ENCODE measurements around the gene IBSP.

The IBSP gene

DNA sequence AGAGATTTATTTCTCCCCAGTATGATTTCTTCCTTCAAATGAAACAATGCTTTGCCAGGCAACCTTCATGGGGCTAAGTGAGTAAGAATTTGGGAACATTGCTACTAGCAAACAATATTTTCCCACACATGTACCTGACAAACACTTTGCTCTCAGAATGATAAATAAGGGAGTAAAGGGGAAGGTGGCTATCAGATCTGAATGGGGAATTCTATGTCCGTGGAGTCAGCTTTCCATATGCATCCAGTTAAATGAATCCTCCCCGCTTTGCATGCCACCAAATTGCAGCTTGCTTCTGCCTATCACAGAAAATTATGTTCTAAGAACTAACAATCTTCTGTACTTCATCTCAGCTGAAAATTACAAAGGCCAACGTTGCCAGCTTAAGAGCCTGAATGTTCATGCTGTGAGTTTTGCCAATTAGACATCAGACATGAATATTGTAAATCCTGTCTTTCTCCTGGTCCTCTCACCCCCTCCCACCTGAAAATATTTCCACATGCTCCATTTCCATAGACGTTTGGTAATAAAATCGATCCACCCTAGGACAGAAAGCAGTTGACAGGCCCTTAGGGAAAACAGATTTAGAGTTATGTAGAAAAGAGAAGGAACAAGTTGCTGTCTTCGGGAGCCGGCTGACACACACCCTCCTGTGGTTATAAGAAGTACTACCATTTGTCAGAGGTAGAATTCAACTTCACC, 39.7 kb downstream of the IBSP start:
- DNase-seq (ENCODE audit: low read depth in 2 of 2) = no peak

DNA sequence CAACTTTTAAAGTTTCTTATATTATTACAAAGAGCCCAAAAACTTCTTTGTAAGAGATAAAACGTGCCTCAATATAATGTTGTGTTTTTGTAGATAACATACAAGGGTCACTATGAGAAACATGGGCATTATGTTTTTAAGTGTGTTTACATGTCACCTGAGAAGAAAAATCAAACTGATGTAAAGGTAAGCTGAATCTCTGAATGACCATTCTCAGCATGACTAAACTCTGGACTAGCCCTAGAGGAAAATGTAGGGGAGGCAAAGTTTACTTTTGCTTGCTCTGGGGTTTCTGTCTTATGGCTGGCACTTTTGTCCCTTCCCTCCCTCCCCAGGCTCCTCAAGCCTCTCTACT, 40.2 kb downstream of the IBSP start:
- no peak for DNase-seq (ENCODE audit: low read depth in 2 of 2)

DNA sequence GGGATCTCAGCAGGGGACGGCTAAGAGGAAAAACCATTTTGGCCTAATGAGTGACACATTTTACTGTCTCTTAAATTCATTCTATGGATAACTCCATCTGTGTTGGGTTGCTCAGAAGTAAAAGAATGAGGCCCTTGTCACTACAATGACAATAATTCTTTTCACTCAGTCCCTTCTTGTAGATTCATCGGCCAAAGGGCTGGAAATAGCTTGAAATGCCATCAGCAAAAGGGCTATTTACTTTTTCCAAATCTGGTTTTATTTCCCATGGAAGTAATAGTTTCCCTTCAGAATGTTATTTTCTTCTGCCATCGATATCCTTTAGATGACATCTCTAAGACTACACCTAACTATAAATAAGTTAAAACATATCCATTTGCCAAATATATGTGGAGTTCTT, 40.8 kb downstream of the IBSP start:
- no peak for DNase-seq (ENCODE audit: low read depth in 2 of 2)

DNA sequence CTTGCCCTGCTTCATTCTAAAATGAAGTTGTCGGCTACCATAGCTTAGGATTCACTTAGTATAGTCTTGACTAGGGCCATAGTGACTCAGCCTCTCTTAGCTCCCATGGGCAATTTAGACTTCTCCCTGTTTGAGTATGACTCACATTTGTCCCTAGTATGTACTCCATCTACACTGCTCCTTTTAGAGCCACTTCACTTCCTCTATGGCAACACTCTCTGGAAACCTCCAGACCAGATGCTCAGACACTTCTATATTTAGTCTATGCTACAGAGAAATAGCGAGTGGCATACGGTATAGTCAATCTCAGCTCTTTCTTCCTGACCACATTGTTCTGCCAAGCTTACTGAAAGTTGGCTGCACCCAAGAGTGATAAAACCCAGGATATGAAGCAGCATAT, 44.6 kb downstream of the IBSP start:
- no peak for DNase-seq (ENCODE audit: low read depth in 2 of 2)

DNA sequence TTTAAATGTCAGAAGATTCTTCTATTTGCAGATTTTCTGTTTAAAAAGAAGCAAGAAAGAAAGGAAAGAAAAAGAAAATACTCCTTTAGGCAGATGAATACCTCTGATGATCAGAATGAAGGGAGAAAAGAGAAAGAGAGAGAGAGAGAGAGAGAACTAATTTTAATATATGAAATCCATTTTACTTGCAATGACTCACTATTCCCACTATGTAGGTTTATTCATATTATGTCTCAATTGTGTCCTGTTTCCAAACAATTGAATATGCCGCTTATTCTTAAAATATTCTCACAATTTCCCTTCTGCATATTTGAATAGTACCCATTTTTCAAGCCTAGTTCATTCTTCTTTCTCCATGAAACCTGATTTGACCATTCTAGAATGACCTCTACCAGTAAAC, 45.1 kb downstream of the IBSP start:
- no peak for DNase-seq (ENCODE audit: low read depth in 2 of 2)

DNA sequence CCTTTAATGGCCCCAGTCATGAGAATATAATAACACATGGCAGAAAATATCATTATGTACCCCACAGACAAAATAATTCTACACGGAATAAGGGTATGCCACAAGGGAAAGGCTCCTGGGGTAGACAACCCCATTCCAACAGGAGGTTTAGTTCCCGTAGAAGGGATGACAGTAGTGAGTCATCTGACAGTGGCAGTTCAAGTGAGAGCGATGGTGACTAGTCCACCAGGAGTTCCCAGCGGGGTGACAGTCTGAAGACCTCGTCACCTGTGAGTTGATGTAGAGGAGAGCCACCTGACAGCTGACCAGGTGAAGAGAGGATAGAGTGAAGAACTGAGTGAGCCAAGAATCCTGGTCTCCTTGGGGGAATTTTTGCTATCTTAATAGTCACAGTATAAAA, 46.9 kb downstream of the IBSP start:
- no peak for DNase-seq (ENCODE audit: low read depth in 2 of 2)

DNA sequence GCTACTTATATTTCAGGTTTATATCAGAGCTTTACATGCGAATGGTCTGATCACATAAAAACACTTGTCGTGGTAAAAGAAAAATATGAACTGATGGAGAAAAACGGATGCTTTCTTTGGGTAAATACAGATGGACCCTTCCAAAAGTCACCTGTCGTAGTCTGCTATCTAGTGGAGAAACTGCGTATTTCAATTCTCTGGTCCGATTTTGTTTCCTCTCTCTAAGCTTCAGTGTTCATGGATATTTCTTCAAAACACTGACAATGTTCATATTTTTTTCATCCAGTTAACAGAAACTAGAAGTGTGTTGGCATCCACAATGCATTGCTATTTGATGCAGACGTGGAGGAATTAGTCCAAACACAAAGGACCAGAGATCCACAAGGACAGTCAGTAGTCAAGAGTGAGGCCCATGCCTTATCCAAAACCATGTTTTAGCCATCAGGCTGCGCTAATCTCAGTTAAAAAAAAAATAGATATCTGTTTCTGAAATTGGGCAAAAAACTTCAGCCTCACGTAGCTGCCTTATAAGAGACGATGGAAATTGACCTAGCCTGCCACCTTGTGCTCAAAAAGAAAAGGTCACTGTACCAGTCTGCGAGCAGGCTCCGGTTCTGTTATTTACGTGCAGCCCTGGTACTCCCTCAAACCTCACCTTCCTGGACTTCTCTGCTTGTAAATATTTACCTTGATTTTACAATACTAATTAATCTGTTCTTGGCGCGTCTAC, 49.4 kb downstream of the IBSP start:
- DNase-seq (ENCODE audit: low read depth in 2 of 2) = no peak

DNA sequence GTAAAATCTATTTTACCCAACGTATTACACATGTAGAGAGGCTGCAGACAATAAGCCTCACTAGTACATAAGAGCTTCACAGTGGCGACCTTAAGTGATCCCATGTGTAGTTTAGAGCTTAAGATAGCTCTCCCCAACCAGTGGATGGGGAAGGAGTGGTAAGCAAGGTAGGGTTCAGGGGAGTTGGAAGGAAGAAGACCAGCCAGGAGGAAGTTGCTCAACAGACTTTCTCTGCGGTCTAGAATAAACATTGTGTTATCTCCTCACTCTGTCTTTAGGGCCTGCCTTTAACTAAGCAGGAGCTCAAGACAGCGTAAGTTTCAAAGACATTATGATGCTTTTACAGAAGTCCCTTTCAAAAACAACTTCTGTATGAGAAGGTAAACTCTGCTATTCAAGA, 50.3 kb downstream of the IBSP start:
- no peak for DNase-seq (ENCODE audit: low read depth in 2 of 2)

DNA sequence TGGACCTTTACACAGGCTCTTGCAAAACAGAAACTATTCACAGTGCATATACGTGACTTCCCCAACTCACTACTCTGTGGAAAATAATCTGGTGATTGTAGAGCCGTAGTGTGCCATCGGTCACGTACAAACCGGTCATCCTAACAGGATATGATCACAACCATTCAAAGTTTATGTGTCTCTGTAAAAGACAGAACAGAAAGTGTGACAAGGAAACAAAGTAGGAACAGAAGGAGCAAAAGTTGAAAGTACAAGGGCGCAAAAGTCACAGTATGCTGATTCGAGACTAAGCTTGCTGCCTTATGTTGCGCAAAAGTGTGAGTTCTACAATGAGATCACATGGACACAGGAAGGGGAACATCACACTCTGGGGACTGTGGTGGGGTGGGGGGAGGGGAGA, 52.0 kb downstream of the IBSP start:
- no peak for DNase-seq (ENCODE audit: low read depth in 2 of 2)

DNA sequence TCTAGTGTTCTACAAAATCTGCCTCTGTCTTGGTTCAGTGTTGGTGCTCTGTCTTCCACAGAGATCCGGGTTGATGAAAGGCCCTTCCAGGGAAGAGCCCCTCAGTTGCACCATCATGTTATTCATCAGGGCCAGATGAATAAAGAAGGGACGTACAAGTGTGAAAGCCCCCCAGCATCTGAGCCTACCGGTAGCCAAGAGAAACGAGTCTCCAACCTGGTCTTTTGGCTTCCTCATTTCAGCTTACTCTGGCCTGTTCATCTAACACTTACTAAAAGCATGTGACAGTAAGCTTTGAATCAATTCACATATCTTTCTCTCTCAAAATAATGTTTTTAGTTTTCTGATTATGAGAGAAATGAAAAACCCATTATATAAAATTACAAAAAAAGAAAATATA, 52.6 kb downstream of the IBSP start:
- DNase-seq (ENCODE audit: low read depth in 2 of 2) = no peak

DNA sequence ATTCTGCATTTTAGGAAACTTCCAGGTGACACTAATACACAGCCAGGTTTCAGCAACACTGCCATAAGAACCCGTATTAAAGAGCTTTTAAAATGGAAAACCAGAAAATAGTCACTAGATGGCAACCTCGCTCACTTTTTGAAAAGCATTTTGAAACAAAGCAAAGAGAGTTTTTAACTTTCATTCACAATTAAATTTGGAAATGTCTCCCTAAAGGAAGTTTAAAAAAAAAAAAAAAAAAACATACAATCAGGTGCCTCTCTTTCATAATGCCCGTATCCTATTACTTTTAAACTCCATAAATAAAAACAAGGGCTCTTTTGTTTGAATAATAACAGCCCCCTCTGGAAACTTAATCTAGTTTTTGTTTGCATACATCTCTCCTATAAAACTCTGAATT, 53.8 kb downstream of the IBSP start:
- DNase-seq (ENCODE audit: low read depth in 2 of 2) = no peak

DNA sequence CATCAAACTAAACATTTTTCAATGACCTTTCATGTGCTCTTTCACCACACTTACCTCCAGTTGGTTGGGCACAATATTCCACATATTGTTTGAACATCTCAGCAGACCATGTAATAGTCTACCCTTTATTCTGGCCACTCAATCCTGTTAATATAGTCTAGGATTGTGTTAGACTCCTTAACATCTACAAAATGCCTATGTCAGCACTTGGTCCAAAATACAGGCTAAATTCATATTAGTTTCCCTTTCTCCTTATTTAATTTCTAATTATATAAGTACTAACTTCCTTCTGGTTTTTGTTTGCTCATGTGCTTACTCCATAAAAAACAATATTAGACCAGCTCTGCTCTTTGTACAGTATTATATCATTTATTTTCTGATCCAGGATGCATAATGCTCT, 54.5 kb downstream of the IBSP start:
- no peak for DNase-seq (ENCODE audit: low read depth in 2 of 2)

DNA sequence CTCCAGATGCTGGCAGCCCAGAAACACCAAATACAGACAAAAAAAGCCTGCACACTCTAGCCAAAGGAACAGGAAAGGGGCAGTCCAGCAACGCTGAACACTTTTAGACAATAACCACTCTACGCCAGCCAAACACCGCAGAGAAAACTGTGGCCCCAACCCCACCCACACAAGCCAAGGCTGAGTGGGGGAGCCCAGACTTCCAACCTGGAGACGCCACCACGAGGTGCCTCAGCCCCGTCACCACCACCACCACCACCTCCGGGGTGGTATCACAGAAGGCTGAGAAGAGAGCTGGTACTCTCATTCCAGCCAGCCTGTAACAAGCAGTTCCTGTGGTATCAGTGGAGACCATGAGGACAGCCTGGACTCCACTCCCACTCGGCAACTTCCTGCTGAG, 56.2 kb downstream of the IBSP start:
- DNase-seq (ENCODE audit: low read depth in 2 of 2) = no peak

DNA sequence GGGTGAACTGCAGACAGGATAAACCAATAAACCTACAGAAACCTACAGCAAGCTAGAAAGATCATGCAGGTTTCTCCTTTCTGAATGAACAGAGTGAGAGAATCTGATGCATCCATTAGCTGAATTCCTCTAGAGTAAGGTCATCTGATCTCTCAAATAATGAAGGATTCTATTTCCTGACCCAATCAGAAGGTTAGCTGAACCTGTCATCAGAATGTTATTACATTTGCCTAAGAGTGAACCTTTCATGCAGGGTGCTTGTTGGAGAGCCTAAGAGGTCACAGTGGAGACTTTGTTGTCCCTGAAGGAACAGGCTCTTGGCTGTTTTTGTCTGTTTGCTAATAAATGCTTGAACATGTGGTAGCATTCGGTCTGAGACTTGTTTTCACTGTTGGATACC, 57.5 kb downstream of the IBSP start:
- DNase-seq (ENCODE audit: low read depth in 2 of 2) = no peak

DNA sequence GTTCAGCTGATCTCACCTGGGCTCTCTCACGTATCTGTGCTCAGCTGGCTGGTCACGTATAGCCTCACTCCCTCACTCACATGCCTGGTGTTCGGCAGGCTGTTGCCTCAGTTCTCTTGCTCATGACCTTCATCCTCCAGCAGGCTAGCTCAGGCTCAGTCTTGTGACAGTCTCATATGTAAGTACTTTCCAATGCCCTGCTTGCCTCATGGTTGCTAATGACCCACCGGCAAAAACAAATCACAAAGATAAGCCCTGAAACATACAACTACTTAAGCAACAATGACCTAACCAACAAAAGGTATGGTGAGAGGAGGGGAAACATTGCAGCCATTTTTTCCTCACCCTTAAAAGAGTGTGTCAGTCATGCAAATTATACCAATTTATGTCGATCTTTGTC, 58.4 kb downstream of the IBSP start:
- DNase-seq (ENCODE audit: low read depth in 2 of 2) = no peak

Measured in stimulated activated CD4-positive, alpha-beta T cell treated with anti-CD3 and anti-CD28 coated beads, Interleukin-4, amount 100 ng/mL, for 48 hours (primary cell).